IPS DF 6.9 (cell line): ENCODE measurements around the gene TMEM108.

Experiments
- DNase-seq: peaks from one replicate; pipeline ENCODE4 v3.0.0-alpha.2; 2013; ENCODE audit warnings: low read depth, low spot score
- H3K27ac ChIP-seq: one replicate; pipeline ENCODE4 v1.5.1; 2013; ENCODE audit warnings: low read length, control low read depth
- H3K27me3 ChIP-seq: 2 replicates; pipeline ENCODE4 v1.6.1; 2013; ENCODE audit warnings: mild to moderate bottlenecking, low read length; ENCODE audit not compliant: control insufficient read depth, insufficient read depth
- H3K36me3 ChIP-seq: 2 replicates; pipeline ENCODE4 v1.6.1; 2013; ENCODE audit warnings: low read length; ENCODE audit not compliant: control insufficient read depth, insufficient read depth
- H3K4me1 ChIP-seq: 2 replicates; pipeline ENCODE4 v1.6.1; 2013; ENCODE audit warnings: low read length; ENCODE audit not compliant: control insufficient read depth, insufficient read depth
- H3K4me3 ChIP-seq: 2 replicates; pipeline ENCODE4 v1.5.1; 2013; ENCODE audit warnings: mild to moderate bottlenecking, low read length
- H3K9me3 ChIP-seq: 2 replicates; pipeline ENCODE4 v1.6.1; 2013; ENCODE audit warnings: low read length, inconsistent platforms; ENCODE audit not compliant: control insufficient read depth, insufficient read depth
- WGBS: extraction: QIAGEN DNeasy Blood & Tissue Kit; methylation state at CpG from one replicate; pipeline ENCODE4 v1.1.7; 2013; ENCODE audit warnings: mixed read lengths, missing lambda C conversion rate; ENCODE audit not compliant: insufficient read length, insufficient coverage; 5-methylcytosine and 5-hydroxymethylcytosine counted together

TMEM108 gene

GRCh38 chr3:133361435-133361834, 323.2 kb downstream of the TMEM108 start:
- Histone ChIP-seq H3K27ac (no peak overlapping the region), H3K4me3 (no peak overlapping the region)
- no CpG with 5 or more reads among the region's 4 CpGs for WGBS

GRCh38 chr3:133362539-133362938, 324.3 kb downstream of the TMEM108 start:
- H3K36me3 ChIP-seq, result no peaks in the 10 kb centered on the region
- H3K9me3 ChIP-seq, result no peaks in the 10 kb centered on the region
- no peak overlapping the region for H3K27ac ChIP-seq
- WGBS, result no CpG with 5 or more reads among the region's 4 CpGs
- no peaks in the 10 kb centered on the region for H3K27me3 ChIP-seq
- no peaks in the 10 kb centered on the region for H3K4me1 ChIP-seq
- H3K4me3 ChIP-seq, result no peak overlapping the region
- DNase-seq, result no peak

More at GRCh38 chr3:133361435-133361834, 323.2 kb downstream of the TMEM108 start:
- no peaks in the 10 kb centered on the region for H3K27me3 ChIP-seq
- no peaks in the 10 kb centered on the region for H3K9me3 ChIP-seq
- no peaks in the 10 kb centered on the region for H3K4me1 ChIP-seq
- no peaks in the 10 kb centered on the region for H3K36me3 ChIP-seq
- DNase-seq, result no peak

- DNase-seq, result no peak
- Histone ChIP-seq H3K9me3 (no peaks in the 10 kb centered on the region), H3K36me3 (no peaks in the 10 kb centered on the region), H3K4me3 (no peak overlapping the region), H3K4me1 (no peaks in the 10 kb centered on the region), H3K27me3 (no peaks in the 10 kb centered on the region), H3K27ac (no peak overlapping the region)
- no CpG with 5 or more reads among the region's 4 CpGs for WGBS
These were observed 326.5 kb downstream of the TMEM108 start for GRCh38 chr3:133364704-133365103.

GRCh38 chr3:133366921-133367320, 328.7 kb downstream of the TMEM108 start:
- WGBS, result no CpG with 5 or more reads among the region's 2 CpGs
- no peak for DNase-seq
- Histone ChIP-seq H3K27me3 (no peaks in the 10 kb centered on the region), H3K36me3 (no peaks in the 10 kb centered on the region), H3K4me3 (no peak overlapping the region), H3K9me3 (no peaks in the 10 kb centered on the region), H3K4me1 (no peaks in the 10 kb centered on the region), H3K27ac (no peak overlapping the region)

GRCh38 chr3:133367403-133367802, 329.2 kb downstream of the TMEM108 start:
- Histone ChIP-seq H3K27me3 (no peaks in the 10 kb centered on the region), H3K27ac (no peak overlapping the region), H3K4me1 (no peaks in the 10 kb centered on the region), H3K4me3 (no peak overlapping the region), H3K36me3 (no peaks in the 10 kb centered on the region), H3K9me3 (no peaks in the 10 kb centered on the region)
- WGBS, result no CpG with 5 or more reads among the region's 3 CpGs
- DNase-seq, result no peak

GRCh38 chr3:133367956-133368355, 329.8 kb downstream of the TMEM108 start:
- DNase-seq, result no peak
- H3K36me3 ChIP-seq, result no peaks in the 10 kb centered on the region
- WGBS, result no CpG with 5 or more reads among the region's 1 CpG
- H3K4me1 ChIP-seq, result no peaks in the 10 kb centered on the region
- H3K27ac ChIP-seq, result no peak overlapping the region
- H3K27me3 ChIP-seq, result no peaks in the 10 kb centered on the region
- H3K9me3 ChIP-seq, result no peaks in the 10 kb centered on the region
- H3K4me3 ChIP-seq, result no peak overlapping the region

GRCh38 chr3:133368371-133369067, 330.3 kb downstream of the TMEM108 start:
- H3K27ac ChIP-seq, result no peak overlapping the region
- H3K4me3 ChIP-seq, result no peak overlapping the region
- DNase-seq, result no peak
- no peaks in the 10 kb centered on the region for H3K9me3 ChIP-seq
- no CpG with 5 or more reads among the region's 4 CpGs for WGBS
- no peaks in the 10 kb centered on the region for H3K4me1 ChIP-seq
- H3K27me3 ChIP-seq, result no peaks in the 10 kb centered on the region
- no peaks in the 10 kb centered on the region for H3K36me3 ChIP-seq

GRCh38 chr3:133369068-133369440, 330.9 kb downstream of the TMEM108 start:
- Histone ChIP-seq H3K36me3 (no peaks in the 10 kb centered on the region), H3K9me3 (no peaks in the 10 kb centered on the region), H3K27me3 (no peaks in the 10 kb centered on the region), H3K4me3 (no peak overlapping the region), H3K4me1 (no peaks in the 10 kb centered on the region), H3K27ac (no peak overlapping the region)
- WGBS, result no CpG with 5 or more reads among the region's 9 CpGs
- no peak for DNase-seq

- no CpG with 5 or more reads among the region's 2 CpGs for WGBS
These were observed 333.0 kb downstream of the TMEM108 start for GRCh38 chr3:133371181-133371580.

GRCh38 chr3:133371676-133372075, 333.5 kb downstream of the TMEM108 start:
- Histone ChIP-seq H3K4me3 (no peak overlapping the region), H3K27me3 (no peaks in the 10 kb centered on the region), H3K4me1 (peaks cover 5% of the 10 kb centered on the region), H3K27ac (no peak overlapping the region), H3K36me3 (no peaks in the 10 kb centered on the region), H3K9me3 (no peaks in the 10 kb centered on the region)
- no peak for DNase-seq
- no CpG with 5 or more reads among the region's 1 CpG for WGBS

More at GRCh38 chr3:133371181-133371580, 333.0 kb downstream of the TMEM108 start:
- no peak overlapping the region for H3K27ac ChIP-seq
- H3K4me3 ChIP-seq, result no peak overlapping the region
- no peak for DNase-seq
- no peaks in the 10 kb centered on the region for H3K9me3 ChIP-seq
- no peaks in the 10 kb centered on the region for H3K36me3 ChIP-seq
- peaks cover 5% of the 10 kb centered on the region for H3K4me1 ChIP-seq
- no peaks in the 10 kb centered on the region for H3K27me3 ChIP-seq
